Mucosa of stomach (tissue), 1 donor: ENCODE measurements around the gene PTTG1.
A peak's percentile ranks its signal among the peaks of the same experiment; 100 is the strongest.

Source experiments
- H3K27me3 ChIP-seq: one replicate; pipeline ENCODE4 v1.7.0; 2013; ENCODE audit warnings: mild to moderate bottlenecking, low read length; ENCODE audit not compliant: control insufficient read depth, insufficient read depth
- H3K36me3 ChIP-seq: one replicate; pipeline ENCODE4 v1.7.0; 2013; ENCODE audit warnings: low read length; ENCODE audit not compliant: control insufficient read depth, insufficient read depth
- H3K4me1 ChIP-seq: one replicate; pipeline ENCODE4 v1.7.0; 2013; ENCODE audit warnings: mild to moderate bottlenecking, low read length; ENCODE audit not compliant: control insufficient read depth, insufficient read depth
- H3K4me3 ChIP-seq: one replicate; pipeline ENCODE4 v1.7.0; 2013; ENCODE audit warnings: low read length
- H3K9ac ChIP-seq: one replicate; pipeline ENCODE4 v1.7.0; 2013; ENCODE audit warnings: mild to moderate bottlenecking, low read length, moderate library complexity
- H3K9me3 ChIP-seq: one replicate; pipeline ENCODE4 v1.7.0; 2013; ENCODE audit warnings: mild to moderate bottlenecking, low read length, moderate library complexity; ENCODE audit not compliant: control insufficient read depth
- donor health status: Pancreatic carcinoma.

PTTG1 gene

GRCh38 chr5:160390787-160391696 is 30.6 kb upstream of the PTTG1 start:
- Histone ChIP-seq H3K9me3 (no peaks in the 10 kb centered on the region), H3K27me3 (no peaks in the 10 kb centered on the region), H3K36me3 (no peaks in the 10 kb centered on the region), H3K4me1 (no peaks in the 10 kb centered on the region), H3K4me3 (no peak overlapping the region), H3K9ac (no peak overlapping the region)

- H3K9ac ChIP-seq, result no peak overlapping the region
- peaks cover 5% of the 10 kb centered on the region for H3K4me1 ChIP-seq
- H3K9me3 ChIP-seq, result no peaks in the 10 kb centered on the region
- H3K36me3 ChIP-seq, result no peaks in the 10 kb centered on the region
- no peaks in the 10 kb centered on the region for H3K27me3 ChIP-seq
- H3K4me3 ChIP-seq, result no peak overlapping the region
Measured at GRCh38 chr5:160395111-160395510, 26.5 kb upstream of the PTTG1 start.

GRCh38 chr5:160397492-160397891 is 24.2 kb upstream of the PTTG1 start:
- H3K4me3 ChIP-seq, result no peak overlapping the region
- H3K27me3 ChIP-seq, result no peaks in the 10 kb centered on the region
- no peaks in the 10 kb centered on the region for H3K9me3 ChIP-seq
- H3K36me3 ChIP-seq, result no peaks in the 10 kb centered on the region
- H3K9ac ChIP-seq, result no peak overlapping the region
- peaks cover 8% of the 10 kb centered on the region for H3K4me1 ChIP-seq

- no peaks in the 10 kb centered on the region for H3K9me3 ChIP-seq
- H3K36me3 ChIP-seq, result no peaks in the 10 kb centered on the region
- H3K4me3 ChIP-seq, result peak overlapping the region; percentile 81
- peaks cover 8% of the 10 kb centered on the region for H3K4me1 ChIP-seq
- peak overlapping the region; percentile 95 for H3K9ac ChIP-seq
- H3K27me3 ChIP-seq, result no peaks in the 10 kb centered on the region
Measured at GRCh38 chr5:160398806-160399205, 22.8 kb upstream of the PTTG1 start.

GRCh38 chr5:160399402-160400353 is 22.0 kb upstream of the PTTG1 start, which contains the start of gene FAM200C:
Gene FAM200C, minus strand, starts transcription at chr5:160400054. Its CDS starts 4,564 bp downstream, at chr5:160395490.
- Histone ChIP-seq H3K27me3 (no peaks in the 10 kb centered on the region), H3K4me1 (peaks cover 8% of the 10 kb centered on the region), H3K36me3 (no peaks in the 10 kb centered on the region), H3K9ac (peak within 1 kb of the TSS; percentile 95), H3K4me3 (peak within 1 kb of the TSS; percentile 81), H3K9me3 (no peaks in the 10 kb centered on the region)

- no peaks in the 10 kb centered on the region for H3K36me3 ChIP-seq
- H3K4me3 ChIP-seq, result peak within 1 kb of the TSS; percentile 97
- H3K27me3 ChIP-seq, result no peaks in the 10 kb centered on the region
- H3K9me3 ChIP-seq, result no peaks in the 10 kb centered on the region
- peaks cover 16% of the 10 kb centered on the region for H3K4me1 ChIP-seq
- H3K9ac ChIP-seq, result peak within 1 kb of the TSS; percentile 99
Measured at GRCh38 chr5:160418561-160419457, 2.8 kb upstream of the PTTG1 start, which contains the start of gene SLU7. Gene SLU7, minus strand, starts transcription at chr5:160419081. Its CDS starts 3,787 bp downstream, at chr5:160415294.

GRCh38 chr5:160419458-160420330 is 2.0 kb upstream of the PTTG1 start:
- peak overlapping the region; percentile 97 for H3K4me3 ChIP-seq
- peaks cover 16% of the 10 kb centered on the region for H3K4me1 ChIP-seq
- no peaks in the 10 kb centered on the region for H3K36me3 ChIP-seq
- no peaks in the 10 kb centered on the region for H3K9me3 ChIP-seq
- H3K27me3 ChIP-seq, result no peaks in the 10 kb centered on the region
- peak overlapping the region; percentile 99 for H3K9ac ChIP-seq

GRCh38 chr5:160420331-160420610 is 1.4 kb upstream of the PTTG1 start:
- H3K4me1 ChIP-seq, result peaks cover 16% of the 10 kb centered on the region

GRCh38 chr5:160423099-160423498 is 1.4 kb downstream of the PTTG1 start:
- H3K36me3 ChIP-seq, result no peaks in the 10 kb centered on the region
- peaks cover 7% of the 10 kb centered on the region for H3K4me1 ChIP-seq
- no peak overlapping the region for H3K4me3 ChIP-seq
- H3K27me3 ChIP-seq, result no peaks in the 10 kb centered on the region
- no peak overlapping the region for H3K9ac ChIP-seq
- no peaks in the 10 kb centered on the region for H3K9me3 ChIP-seq

More at GRCh38 chr5:160420331-160420610, 1.4 kb upstream of the PTTG1 start:
- no peak overlapping the region for H3K4me3 ChIP-seq
- no peak overlapping the region for H3K9ac ChIP-seq
- H3K9me3 ChIP-seq, result no peaks in the 10 kb centered on the region
- H3K27me3 ChIP-seq, result no peaks in the 10 kb centered on the region
- no peaks in the 10 kb centered on the region for H3K36me3 ChIP-seq

- H3K27me3 ChIP-seq, result no peaks in the 10 kb centered on the region
- no peak overlapping the region for H3K9ac ChIP-seq
- no peak overlapping the region for H3K4me3 ChIP-seq
- H3K36me3 ChIP-seq, result no peaks in the 10 kb centered on the region
- H3K9me3 ChIP-seq, result no peaks in the 10 kb centered on the region
- no peaks in the 10 kb centered on the region for H3K4me1 ChIP-seq
Measured at GRCh38 chr5:160427607-160428006, 6.0 kb downstream of the PTTG1 start.
